NT2/D1 (cell line): ENCODE measurements around the gene MYLK.

Source experiments
- DNase-seq: peaks from one replicate; pipeline ENCODE4 v3.0.0-alpha.2; 2011; ENCODE audit warnings: low read depth, low spot score
- H3K27me3 ChIP-seq: 2 replicates; pipeline ENCODE4 v1.6.0; 2011; ENCODE audit warnings: mild to moderate bottlenecking; ENCODE audit not compliant: insufficient read length, insufficient read depth
- H3K36me3 ChIP-seq: 2 replicates; pipeline ENCODE4 v1.6.1; 2011; ENCODE audit warnings: mild to moderate bottlenecking, low read length, mixed read lengths; ENCODE audit not compliant: insufficient read depth, insufficient read length
- H3K4me1 ChIP-seq: 2 replicates; pipeline ENCODE4 v1.5.1; 2011; ENCODE audit not compliant: insufficient read depth, insufficient read length
- H3K4me3 ChIP-seq: 2 replicates; pipeline ENCODE4 v1.5.1; 2011; ENCODE audit warnings: low read depth; ENCODE audit not compliant: insufficient read length
- H3K9ac ChIP-seq: 2 replicates; pipeline ENCODE4 v1.6.0; 2011; ENCODE audit warnings: low read depth; ENCODE audit not compliant: insufficient read length
- H3K9me3 ChIP-seq: 2 replicates; pipeline ENCODE4 v1.5.1; 2011; ENCODE audit warnings: mild to moderate bottlenecking, low read length; ENCODE audit not compliant: insufficient read depth
- SUZ12 ChIP-seq: IDR thresholded peaks from 2 replicates; pipeline ENCODE4 v1.6.1; 2011; ENCODE audit not compliant: insufficient read length, insufficient read depth; ENCODE audit errors: extremely low read depth
- YY1 ChIP-seq: IDR thresholded peaks from 2 replicates; pipeline ENCODE4 v1.6.1; 2011; ENCODE audit not compliant: insufficient read length, insufficient read depth
- ZNF274 ChIP-seq: IDR thresholded peaks from 2 replicates; pipeline ENCODE4 v1.6.1; 2011; ENCODE audit warnings: mild to moderate bottlenecking, low read depth, low read length

The MYLK gene

GRCh38 chr3:123571264-123571972 is 312.7 kb downstream of the MYLK start:
- H3K4me1 ChIP-seq: no peaks in the 10 kb centered on the region
- no peak for DNase-seq
- no peak overlapping the region for H3K4me3 ChIP-seq
- H3K9me3 ChIP-seq: no peaks in the 10 kb centered on the region
- TF ChIP-seq YY1 (no peak), SUZ12 (no peak), ZNF274 (no peak)
- peaks cover 58% of the 10 kb centered on the region for H3K36me3 ChIP-seq
- no peak overlapping the region for H3K9ac ChIP-seq
- H3K27me3 ChIP-seq: no peaks in the 10 kb centered on the region

DNA sequence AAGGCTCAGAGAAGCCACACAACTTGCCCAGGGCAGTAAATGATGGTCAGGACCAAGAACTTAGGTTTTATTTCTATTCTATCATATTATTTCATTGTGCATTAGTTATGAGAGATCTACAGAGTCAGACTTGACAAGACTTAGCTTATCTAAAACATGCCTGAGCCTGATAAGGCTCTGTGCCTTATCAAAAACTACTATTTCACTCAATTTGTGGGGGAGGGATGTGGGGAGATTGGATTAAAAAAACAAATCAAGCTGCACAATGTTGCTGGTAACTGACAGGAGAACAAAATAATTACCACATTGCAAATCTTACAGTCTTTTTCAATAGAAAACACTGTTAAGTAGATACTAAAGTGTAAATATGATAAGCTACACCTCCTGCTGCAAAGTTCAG is 315.3 kb downstream of the MYLK start:
- H3K4me3 ChIP-seq: no peak overlapping the region
- peaks cover 65% of the 10 kb centered on the region for H3K36me3 ChIP-seq
- DNase-seq: no peak
- no peak overlapping the region for H3K9ac ChIP-seq
- no peak for TF ChIP-seq ZNF274
- no peak for TF ChIP-seq SUZ12
- no peak for TF ChIP-seq YY1
- H3K27me3 ChIP-seq: no peaks in the 10 kb centered on the region
- no peaks in the 10 kb centered on the region for H3K4me1 ChIP-seq
- no peaks in the 10 kb centered on the region for H3K9me3 ChIP-seq

DNA sequence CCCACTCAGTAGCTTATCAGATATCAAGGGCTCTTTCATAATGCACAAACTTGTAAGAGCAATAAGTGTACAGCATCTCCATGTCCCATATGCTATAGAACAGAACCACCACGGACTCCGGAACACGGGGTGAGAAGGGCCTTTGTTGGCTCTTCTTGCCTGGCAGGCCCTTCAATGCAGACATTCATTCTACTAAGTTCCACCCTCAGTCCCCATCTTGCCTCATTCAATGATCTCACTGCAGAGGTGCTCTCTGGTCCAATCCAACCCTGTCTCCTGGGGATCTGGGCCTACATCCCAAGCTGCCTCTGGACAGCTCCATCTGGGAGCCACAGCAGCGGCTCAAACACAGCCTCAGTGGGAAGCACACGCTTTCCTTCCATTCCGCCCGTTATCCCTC is 316.1 kb downstream of the MYLK start:
- no peaks in the 10 kb centered on the region for H3K9me3 ChIP-seq
- H3K9ac ChIP-seq: no peak overlapping the region
- H3K36me3 ChIP-seq: peaks cover 65% of the 10 kb centered on the region
- no peaks in the 10 kb centered on the region for H3K4me1 ChIP-seq
- TF ChIP-seq YY1: no peak
- no peak for TF ChIP-seq ZNF274
- no peak for TF ChIP-seq SUZ12
- DNase-seq: no peak
- no peaks in the 10 kb centered on the region for H3K27me3 ChIP-seq
- H3K4me3 ChIP-seq: no peak overlapping the region

DNA sequence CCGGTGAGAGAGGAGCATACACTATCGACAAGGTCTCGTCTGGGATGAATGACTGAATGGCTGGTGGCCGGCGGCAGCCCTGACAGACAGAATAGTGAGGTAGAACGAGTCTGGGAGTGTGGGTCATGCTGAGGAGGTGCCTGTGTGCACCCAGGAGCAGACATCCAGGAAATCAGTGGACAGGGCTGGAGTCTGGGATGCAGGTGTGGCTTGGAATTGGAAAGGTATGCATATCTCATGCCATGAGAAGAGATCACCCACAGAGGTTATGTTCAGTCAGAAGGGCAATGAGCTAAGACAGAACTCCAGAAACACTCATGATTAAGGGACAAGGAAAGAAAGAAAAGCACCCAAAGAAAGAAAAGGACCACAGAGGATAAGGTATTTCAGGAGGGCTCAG is 320.1 kb downstream of the MYLK start:
- Histone ChIP-seq H3K27me3 (no peaks in the 10 kb centered on the region), H3K4me1 (no peaks in the 10 kb centered on the region), H3K4me3 (no peak overlapping the region), H3K36me3 (peaks cover 53% of the 10 kb centered on the region), H3K9ac (no peak overlapping the region), H3K9me3 (no peaks in the 10 kb centered on the region)
- no peak for DNase-seq
- TF ChIP-seq YY1 (no peak), ZNF274 (no peak), SUZ12 (no peak)

DNA sequence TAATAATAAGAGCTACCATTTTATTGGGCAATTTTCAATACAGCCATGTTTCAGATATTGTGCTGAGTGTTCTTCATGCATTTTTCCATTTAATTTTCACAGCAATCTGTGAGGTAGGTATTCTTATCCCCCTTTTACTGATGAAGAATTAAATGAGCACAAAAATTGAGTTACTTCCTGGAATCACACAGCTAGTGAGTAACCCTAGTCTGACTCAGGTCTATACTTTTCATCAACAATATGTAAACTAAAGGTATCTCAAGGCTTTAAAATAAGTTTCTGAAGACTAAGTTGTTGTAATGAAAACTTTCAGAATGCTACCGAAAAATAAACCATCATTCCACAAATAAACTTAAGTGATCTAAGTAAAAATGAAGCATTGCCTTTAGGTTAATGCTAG is 321.6 kb downstream of the MYLK start:
- Histone ChIP-seq H3K4me1 (no peaks in the 10 kb centered on the region), H3K4me3 (no peak overlapping the region), H3K9me3 (no peaks in the 10 kb centered on the region), H3K36me3 (peaks cover 45% of the 10 kb centered on the region), H3K9ac (no peak overlapping the region), H3K27me3 (no peaks in the 10 kb centered on the region)
- TF ChIP-seq YY1: no peak
- no peak for TF ChIP-seq ZNF274
- no peak for TF ChIP-seq SUZ12
- no peak for DNase-seq

GRCh38 chr3:123561188-123561587 is 322.9 kb downstream of the MYLK start:
- peaks cover 40% of the 10 kb centered on the region for H3K36me3 ChIP-seq
- no peak overlapping the region for H3K4me3 ChIP-seq
- DNase-seq: no peak
- H3K27me3 ChIP-seq: no peaks in the 10 kb centered on the region
- H3K4me1 ChIP-seq: no peaks in the 10 kb centered on the region
- no peak for TF ChIP-seq SUZ12
- no peak for TF ChIP-seq ZNF274
- TF ChIP-seq YY1: no peak
- no peaks in the 10 kb centered on the region for H3K9me3 ChIP-seq
- H3K9ac ChIP-seq: no peak overlapping the region
